Measurements from ENCODE around the gene NUSAP1. TPM values are rescaled to one million over a fixed set of nuclear protein-coding genes. Genes with fewer than 3 reads are reported as not detected.

The NUSAP1 gene, protein sequence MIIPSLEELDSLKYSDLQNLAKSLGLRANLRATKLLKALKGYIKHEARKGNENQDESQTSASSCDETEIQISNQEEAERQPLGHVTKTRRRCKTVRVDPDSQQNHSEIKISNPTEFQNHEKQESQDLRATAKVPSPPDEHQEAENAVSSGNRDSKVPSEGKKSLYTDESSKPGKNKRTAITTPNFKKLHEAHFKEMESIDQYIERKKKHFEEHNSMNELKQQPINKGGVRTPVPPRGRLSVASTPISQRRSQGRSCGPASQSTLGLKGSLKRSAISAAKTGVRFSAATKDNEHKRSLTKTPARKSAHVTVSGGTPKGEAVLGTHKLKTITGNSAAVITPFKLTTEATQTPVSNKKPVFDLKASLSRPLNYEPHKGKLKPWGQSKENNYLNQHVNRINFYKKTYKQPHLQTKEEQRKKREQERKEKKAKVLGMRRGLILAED
- total RNA-seq = 48.2 and 53.5 TPM in 2 replicates

GRCh38 chr15:41332194-41333025 lies at the start of gene NUSAP1, which contains the start of gene OIP5:
Gene NUSAP1, plus strand, starts transcription at chr15:41332881. Its CDS starts 77 bp downstream, at chr15:41332958.
Gene OIP5, minus strand, starts transcription at chr15:41332591. Its CDS starts 30 bp downstream, at chr15:41332561.

DNA sequence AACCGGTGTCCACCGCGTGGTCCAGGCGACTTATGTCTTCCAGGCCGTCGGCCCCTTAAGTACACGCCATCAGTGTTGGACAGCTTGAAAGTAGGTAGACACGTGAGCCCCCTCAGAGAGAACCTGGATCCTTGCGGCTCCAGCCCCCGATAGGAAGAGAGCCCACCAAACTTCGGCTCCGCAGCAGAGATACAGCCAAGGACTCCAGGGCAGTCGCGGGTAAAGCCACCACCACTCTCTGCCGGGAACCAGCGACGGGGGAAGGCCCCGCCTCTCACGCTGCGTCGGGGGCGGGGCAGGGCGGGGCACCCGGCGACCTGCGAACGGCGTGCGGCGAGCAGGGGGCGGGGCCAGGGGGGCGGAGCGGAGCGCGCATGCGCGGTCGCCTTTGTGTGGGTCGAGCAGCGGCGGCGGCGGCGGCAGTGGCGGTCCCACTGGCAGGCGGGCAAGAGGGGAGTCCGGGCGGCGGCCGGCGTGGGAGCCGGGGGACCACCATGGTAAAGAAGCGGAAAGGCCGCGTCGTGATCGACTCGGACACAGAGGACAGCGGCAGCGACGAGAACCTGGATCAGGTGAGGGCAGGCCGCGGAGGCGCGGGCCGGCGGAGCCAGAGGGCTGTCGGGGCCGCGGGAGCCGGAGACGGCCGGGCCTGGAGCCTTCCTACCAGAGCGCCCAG lies 84.2 kb downstream of the NUSAP1 start, which contains the start of gene RTF1:
TSS of gene RTF1 (plus strand) at position 354 of the 676 bp plus-strand sequence. CDS start at position 375, 21 bp downstream.

Other genes with a start within 250 kb of the NUSAP1 start
- 22.4 and 23.1 TPM in 2 replicates for gene INO80, start 216.6 kb upstream of the NUSAP1 start, total RNA-seq
- gene EXD1, start 102.1 kb upstream of the NUSAP1 start, total RNA-seq = not detected in 2 replicates
- 77.8 and 80.5 TPM in 2 replicates for gene CHP1, start 101.6 kb upstream of the NUSAP1 start, total RNA-seq
- gene OIP5, start 290 bp upstream of the NUSAP1 start, total RNA-seq = 3.7 and 4.9 TPM in 2 replicates
- 23.0 and 23.8 TPM in 2 replicates for gene NDUFAF1, start 69.6 kb downstream of the NUSAP1 start, total RNA-seq
- 15.9 and 19.3 TPM in 2 replicates for gene RTF1, start 84.2 kb downstream of the NUSAP1 start, total RNA-seq
- 1.7 and 2.4 TPM in 2 replicates for gene ITPKA, start 161.0 kb downstream of the NUSAP1 start, total RNA-seq
- 0.12 and 0.13 TPM in 2 replicates for gene LTK, start 180.9 kb downstream of the NUSAP1 start, total RNA-seq
- gene RPAP1, start 211.4 kb downstream of the NUSAP1 start, total RNA-seq = 12.6 and 13.7 TPM in 2 replicates
- 8.1 and 9.8 TPM in 2 replicates for gene TYRO3, start 226.3 kb downstream of the NUSAP1 start, total RNA-seq

Data from aortic smooth muscle cell (primary cell).